Islet of Langerhans (tissue), 1 donor: Measurements from ENCODE around the gene RNF224.

Experiments used
- FAIRE-seq: peaks from one replicate; lab custom pipeline; 2011; peaks lifted over from hg19 to GRCh38; lab: Jason Lieb, UNC

Gene RNF224

DNA sequence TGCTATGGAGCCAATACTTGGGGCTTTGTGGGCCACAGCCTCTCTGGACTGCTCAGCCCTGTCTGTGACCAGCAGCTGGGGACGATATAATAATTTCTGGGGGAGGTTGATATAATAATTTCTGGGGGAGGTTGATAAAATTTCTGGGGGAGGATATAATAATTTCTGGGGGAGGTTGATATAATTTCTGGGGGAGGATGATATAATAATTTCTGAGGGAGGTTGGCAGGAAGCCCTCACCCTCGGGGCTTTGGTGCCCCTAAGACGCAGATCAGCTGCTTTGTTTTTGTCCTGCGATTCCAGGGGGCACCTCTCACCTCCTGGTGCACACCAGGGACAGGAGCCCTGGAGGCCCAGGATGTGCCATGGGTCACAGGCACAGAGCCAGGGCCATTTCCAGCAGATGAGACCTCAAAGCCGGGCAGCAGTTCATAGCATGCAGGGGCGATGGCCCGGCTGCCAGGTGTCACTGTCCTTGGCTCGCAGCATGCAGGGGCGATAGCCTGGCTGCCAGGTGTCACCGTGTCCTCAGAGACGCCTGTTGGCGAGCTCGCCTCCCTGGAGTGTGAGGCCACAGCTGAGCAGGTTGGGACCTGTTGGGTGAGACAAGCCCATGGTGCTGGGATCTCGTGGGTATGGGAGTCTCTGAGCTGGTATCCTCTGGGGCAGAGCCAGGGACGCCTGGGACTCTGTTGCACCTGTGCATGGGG is 46.5 kb downstream of the RNF224 start:
- no peak for FAIRE-seq

DNA sequence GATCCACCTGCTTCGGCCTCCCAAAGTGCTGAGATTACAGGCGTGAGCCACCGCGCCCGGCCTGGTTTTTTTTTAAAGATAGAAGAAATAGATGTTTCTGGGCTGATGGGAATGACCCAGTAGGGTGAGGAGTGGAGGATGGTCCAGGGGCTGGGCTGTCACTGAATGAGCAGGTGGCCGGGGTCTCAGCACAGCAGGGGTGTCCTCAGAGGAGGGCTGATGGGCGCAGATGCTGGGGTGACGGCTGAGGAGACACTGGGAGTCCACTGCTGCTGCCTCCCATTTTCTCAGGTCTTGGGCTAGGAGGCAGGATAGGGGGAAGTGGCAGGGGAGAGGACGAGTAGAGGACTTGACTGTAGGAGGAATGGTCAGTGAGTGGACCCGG is 47.9 kb downstream of the RNF224 start:
- no peak for FAIRE-seq

DNA sequence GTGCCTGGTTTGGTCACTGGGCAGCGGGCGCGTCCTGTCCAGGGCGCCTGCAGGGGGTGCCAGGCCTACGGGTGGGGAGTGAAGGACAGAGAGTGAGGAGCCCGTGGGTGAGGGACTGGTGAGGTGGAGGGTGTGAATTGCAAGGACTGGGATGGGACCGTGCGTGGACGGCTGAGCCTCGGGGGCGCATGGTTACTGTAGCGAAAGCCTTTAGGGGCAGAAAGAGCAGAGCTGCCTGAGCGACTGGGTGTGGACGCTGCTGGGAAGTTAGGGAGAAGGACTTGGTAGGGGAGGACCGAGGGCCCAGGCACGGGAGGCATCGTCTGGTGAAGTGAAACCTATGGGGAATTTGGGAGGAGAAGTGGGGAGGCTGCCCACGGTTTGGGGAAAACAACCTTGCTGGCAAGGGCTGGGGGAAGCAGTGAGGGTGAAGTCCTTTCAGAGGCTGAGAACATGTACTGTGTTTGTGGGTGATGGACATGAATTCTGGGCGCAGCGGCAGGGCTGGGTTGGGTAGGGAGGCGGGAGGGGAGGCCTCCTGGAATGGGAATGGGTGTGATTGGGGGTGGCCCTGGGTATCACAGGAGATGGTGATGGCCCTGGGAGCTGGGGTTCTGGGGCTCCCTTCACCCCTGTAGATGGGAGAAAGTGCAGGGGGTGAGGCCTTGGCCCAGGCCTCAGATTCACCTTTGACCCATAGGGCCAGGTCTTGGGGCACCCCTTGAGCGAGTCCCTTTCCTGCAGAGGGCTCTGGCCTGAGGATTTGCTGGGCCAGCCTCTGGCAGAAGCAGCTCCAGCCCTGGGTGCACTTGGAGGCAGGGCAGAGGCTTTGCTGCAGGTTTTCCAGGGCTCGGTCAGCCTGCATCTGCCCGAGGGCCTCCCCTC is 48.5 kb downstream of the RNF224 start:
- FAIRE-seq, result no peak

DNA sequence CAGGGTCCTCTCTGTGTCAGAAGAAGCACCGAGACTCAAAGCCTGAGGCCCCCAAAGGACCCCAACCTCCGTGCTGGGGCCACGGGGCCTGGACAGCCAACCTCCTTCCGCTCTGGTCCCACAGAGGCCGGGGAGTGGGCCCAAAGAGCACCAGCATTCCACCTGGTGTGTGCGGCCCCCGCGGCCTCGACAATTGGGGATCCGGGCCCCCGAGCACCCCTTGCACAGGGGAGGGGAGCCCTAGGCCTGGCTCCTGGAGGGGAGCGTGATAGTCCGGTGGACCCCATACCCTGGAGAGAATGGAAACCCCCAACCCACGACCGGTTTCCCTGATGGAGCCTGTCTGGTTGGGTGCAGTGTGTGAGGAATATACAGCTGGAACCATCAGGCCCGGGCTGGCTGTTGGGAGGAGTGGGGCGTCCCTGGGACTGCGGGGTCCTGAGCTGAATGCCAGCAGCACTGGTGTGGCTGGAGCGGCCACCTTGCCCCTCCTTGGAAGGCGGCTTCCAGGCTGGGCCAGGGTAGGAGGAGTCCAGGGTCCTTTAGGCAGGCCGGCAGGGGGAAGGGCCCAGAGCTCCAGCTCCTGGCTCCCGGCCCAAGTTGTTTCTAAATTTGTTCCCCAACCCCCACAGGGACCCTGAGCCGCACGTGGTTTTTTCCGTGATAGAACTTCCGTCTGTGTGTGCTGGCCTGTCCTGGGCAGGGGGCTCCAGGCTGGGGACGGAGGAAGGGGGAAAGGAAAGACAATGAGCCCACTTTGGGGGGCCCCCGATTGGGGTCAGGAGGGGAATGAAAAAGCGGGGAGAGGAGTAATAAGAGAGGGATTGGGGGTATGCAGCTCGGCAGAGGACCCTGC is 49.4 kb downstream of the RNF224 start:
- FAIRE-seq, result no peak

DNA sequence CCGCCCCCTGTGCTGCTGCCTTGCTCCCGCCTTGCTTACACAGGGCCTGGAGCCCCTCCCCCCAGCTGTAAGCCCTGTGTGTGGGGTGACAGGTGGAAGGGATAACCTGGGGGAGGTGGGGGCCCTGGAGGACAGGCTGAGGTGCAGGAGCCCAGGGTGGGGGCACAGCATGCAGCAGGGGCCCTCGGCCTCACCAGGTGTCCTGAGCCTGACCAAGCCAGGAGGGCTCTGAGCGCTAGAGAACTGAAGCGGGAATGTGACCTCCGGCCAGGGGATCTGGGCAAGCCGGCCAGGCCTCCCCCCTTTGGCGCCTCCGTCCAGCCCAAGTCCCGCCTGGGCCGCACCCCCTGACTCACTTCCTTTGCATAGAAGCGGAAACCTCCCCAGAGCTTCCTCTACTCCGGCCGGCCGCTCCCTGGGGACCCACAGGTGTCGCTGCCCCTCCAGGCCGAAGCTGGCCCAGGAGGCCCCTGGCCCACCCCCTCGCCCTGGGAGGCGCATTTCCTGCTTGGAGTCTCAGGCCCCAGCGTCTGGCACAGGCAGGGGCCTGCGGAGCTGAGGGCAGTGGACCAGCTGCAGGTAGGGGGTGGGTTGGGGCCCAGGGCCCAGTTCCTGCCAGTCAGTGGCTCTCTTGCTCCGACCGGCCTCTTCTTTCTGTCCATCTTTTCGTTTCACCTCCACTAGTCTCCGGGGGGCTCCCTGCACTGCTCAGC is 50.2 kb downstream of the RNF224 start, which contains the start of gene TOR4A:
Gene TOR4A, plus strand, starts transcription at position 398 of the 713 bp plus-strand sequence. CDS start 964 bp downstream, outside the sequence.
- FAIRE-seq, result no peak

DNA sequence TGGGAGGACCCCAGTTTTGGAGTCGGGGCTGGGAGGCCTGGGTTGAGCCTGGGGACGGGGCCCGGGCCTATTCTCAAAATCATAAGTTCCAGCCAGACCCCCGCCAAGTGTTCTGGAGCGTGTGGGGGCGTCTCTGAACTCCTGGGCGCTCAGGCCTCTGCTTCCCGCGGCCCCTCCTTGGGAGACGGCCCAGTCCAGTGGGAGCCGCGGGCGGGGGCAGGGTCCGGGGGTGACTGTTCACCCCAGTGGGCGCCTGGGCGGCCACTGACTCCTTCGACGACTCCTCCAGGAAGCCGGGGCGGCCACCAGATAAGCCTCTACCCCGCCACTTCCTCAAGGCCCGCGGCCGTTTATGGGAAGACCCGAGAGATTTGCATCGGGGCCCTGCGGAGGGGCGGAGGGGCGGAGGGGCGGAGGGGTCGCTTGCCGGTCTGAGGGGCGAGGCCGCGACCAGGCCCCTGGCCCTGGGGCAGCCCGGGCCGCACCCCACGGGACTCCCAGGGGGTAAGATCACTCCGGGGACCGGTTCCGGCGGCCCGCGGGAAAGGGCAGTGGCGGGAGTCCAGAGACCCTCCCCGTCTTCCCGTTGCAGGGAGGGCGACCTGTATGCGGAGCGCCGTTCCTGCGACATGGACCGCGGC is 50.9 kb downstream of the RNF224 start:
- FAIRE-seq, result no peak
